ENCODE data around the gene GBX2.

The GBX2 gene

GRCh38 chr2:236129935-236130334 is 38.3 kb downstream of the GBX2 start:
- DNase-seq (ENCODE audit: low read depth): no peak

GRCh38 chr2:236128321-236128720 is 39.9 kb downstream of the GBX2 start:
- no peak for TF ChIP-seq CTCF (IDR thresholded peaks at IDR 0.05; ENCODE audit: low read depth, low read length, missing control alignments)
- DNase-seq (ENCODE audit: low read depth): no peak
- in situ Hi-C loops (cut with HindIII; ENCODE audit: low sequenced_read_pairs): no loop called here
- H3K4me3 ChIP-seq (ENCODE audit: low read depth, low read length): no peak overlapping the region

More at GRCh38 chr2:236129935-236130334, 38.3 kb downstream of the GBX2 start:
- in situ Hi-C loops (cut with HindIII; ENCODE audit: low sequenced_read_pairs): no loop called here
- H3K4me3 ChIP-seq (ENCODE audit: low read depth, low read length): no peak overlapping the region
- no peak for TF ChIP-seq CTCF (IDR thresholded peaks at IDR 0.05; ENCODE audit: low read depth, low read length, missing control alignments)

DNA sequence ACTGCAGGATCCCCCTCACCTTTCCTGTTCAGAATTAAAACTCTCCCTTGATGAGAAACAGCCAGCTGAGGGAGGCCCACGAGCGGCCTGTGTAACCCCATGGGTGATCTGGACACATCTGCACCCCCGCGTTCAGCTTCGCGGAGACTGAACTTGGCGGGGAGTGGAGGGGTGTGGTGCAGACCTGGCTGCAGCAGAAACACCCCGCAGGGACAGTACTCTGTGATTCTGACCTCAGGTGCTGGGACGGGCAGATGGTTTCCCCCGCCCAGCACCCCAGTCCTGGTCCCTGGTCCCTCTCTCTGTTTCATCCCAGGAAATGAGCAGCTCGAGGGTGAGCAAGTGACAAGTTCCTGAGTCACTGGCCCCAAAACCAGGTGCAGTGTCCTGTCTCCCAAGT is 41.2 kb downstream of the GBX2 start:
- no peak for TF ChIP-seq CTCF (IDR thresholded peaks at IDR 0.05; ENCODE audit: low read depth, low read length, missing control alignments)
- in situ Hi-C loops (cut with HindIII; ENCODE audit: low sequenced_read_pairs): no loop called here
- no peak overlapping the region for H3K4me3 ChIP-seq (ENCODE audit: low read depth, low read length)
- DNase-seq (ENCODE audit: low read depth): no peak

- no peak for TF ChIP-seq CTCF (IDR thresholded peaks at IDR 0.05; ENCODE audit: low read depth, low read length, missing control alignments)
Measured at GRCh38 chr2:236125541-236125940, 42.6 kb downstream of the GBX2 start.

GRCh38 chr2:236124182-236124893 is 43.8 kb downstream of the GBX2 start:
- TF ChIP-seq CTCF (IDR thresholded peaks at IDR 0.05; ENCODE audit: low read depth, low read length, missing control alignments): no peak
- H3K4me3 ChIP-seq (ENCODE audit: low read depth, low read length): no peak overlapping the region
- no peak for DNase-seq (ENCODE audit: low read depth)
- in situ Hi-C loops (cut with HindIII; ENCODE audit: low sequenced_read_pairs): no loop called here

More at GRCh38 chr2:236125541-236125940, 42.6 kb downstream of the GBX2 start:
- H3K4me3 ChIP-seq (ENCODE audit: low read depth, low read length): no peak overlapping the region
- in situ Hi-C loops (cut with HindIII; ENCODE audit: low sequenced_read_pairs): no loop called here
- no peak for DNase-seq (ENCODE audit: low read depth)

DNA sequence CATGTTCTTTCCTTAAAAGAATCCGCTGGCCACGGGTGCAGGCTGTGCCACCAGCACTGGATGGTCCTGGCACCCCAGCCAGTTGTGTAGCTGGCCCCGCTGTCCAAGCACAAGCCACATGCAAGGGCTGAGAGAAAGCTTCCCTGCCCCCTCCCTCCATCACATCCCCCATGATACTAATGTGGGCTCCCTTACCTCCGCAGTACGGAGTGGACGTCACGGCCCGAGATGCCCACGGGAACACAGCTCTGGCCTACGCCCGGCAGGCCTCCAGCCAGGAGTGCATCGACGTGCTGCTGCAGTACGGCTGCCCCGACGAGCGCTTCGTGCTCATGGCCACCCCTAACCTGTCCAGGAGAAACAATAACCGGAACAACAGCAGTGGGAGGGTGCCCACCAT is 44.5 kb downstream of the GBX2 start:
- no peak overlapping the region for H3K4me3 ChIP-seq (ENCODE audit: low read depth, low read length)
- no peak for DNase-seq (ENCODE audit: low read depth)
- in situ Hi-C loops (cut with HindIII; ENCODE audit: low sequenced_read_pairs): no loop called here
- no peak for TF ChIP-seq CTCF (IDR thresholded peaks at IDR 0.05; ENCODE audit: low read depth, low read length, missing control alignments)
